ENCODE data around the gene AQP6. TPM values are rescaled to one million over a fixed set of nuclear protein-coding genes. Genes with fewer than 3 reads are reported as not detected.

AQP6 gene
- total RNA-seq, 1 experiment from 2014 or later, result 0.09 TPM

GRCh38 chr12:49967042-49967776 lies 5.5 kb upstream of the AQP6 start (continued):
- TF ChIP-seq PRDM15 (CRISPR knock-in tag; IDR thresholded peaks at IDR 0.05), result peak; percentile 85
- TF ChIP-seq ARID4B (CRISPR knock-in tag; IDR thresholded peaks at IDR 0.05; ENCODE audit: borderline replicate concordance), result no peak
- TF ChIP-seq PREB (CRISPR knock-in tag; IDR thresholded peaks at IDR 0.05; ENCODE audit: borderline replicate concordance), result no peak
- TF ChIP-seq CTCF (IDR thresholded peaks at IDR 0.05), result peak; percentile 91
- no peak for TF ChIP-seq JAZF1 (CRISPR knock-in tag; IDR thresholded peaks at IDR 0.05)
- TF ChIP-seq CREM (CRISPR knock-in tag; IDR thresholded peaks at IDR 0.05), result no peak
- no peak for TF ChIP-seq HMGA2 (CRISPR knock-in tag; IDR thresholded peaks at IDR 0.05)
- peak; percentile 10; the same call in 1 of the 2 replicates for TF ChIP-seq FOXK1 (CRISPR knock-in tag; IDR thresholded peaks at IDR 0.05)
- no peak for TF ChIP-seq E2F4 (CRISPR knock-in tag; IDR thresholded peaks at IDR 0.05; ENCODE audit: borderline replicate concordance, low read depth)
- no peak for TF ChIP-seq ZBTB43 (CRISPR knock-in tag; IDR thresholded peaks at IDR 0.05)
- TF ChIP-seq USF2 (CRISPR knock-in tag; IDR thresholded peaks at IDR 0.05), result no peak
- no peak for TF ChIP-seq AR (CRISPR knock-in tag; IDR thresholded peaks at IDR 0.05)
- TF ChIP-seq TCF7 (CRISPR knock-in tag; IDR thresholded peaks at IDR 0.05; ENCODE audit: low read depth), result no peak
- no peak for TF ChIP-seq USF1 (CRISPR knock-in tag; IDR thresholded peaks at IDR 0.05)
- 0 out of 2 replicates have a peak, but pooled peaks have one; percentile 55 for TF ChIP-seq ZNF281 (CRISPR knock-in tag; IDR thresholded peaks at IDR 0.05)

All from WTC11 (cell line).